ENCODE data around the gene HNRNPUL1. TPM values are rescaled to one million over a fixed set of nuclear protein-coding genes. Genes with fewer than 3 reads are reported as not detected.
"Not testable (repeated sequence)": the region's sequence is repeated elsewhere in the genome, so short reads cannot be mapped to it uniquely, and the experiment has no call there.

HNRNPUL1 gene
- total RNA-seq, 2 donors from 2014 or later, result 88.8 to 109 TPM

DNA sequence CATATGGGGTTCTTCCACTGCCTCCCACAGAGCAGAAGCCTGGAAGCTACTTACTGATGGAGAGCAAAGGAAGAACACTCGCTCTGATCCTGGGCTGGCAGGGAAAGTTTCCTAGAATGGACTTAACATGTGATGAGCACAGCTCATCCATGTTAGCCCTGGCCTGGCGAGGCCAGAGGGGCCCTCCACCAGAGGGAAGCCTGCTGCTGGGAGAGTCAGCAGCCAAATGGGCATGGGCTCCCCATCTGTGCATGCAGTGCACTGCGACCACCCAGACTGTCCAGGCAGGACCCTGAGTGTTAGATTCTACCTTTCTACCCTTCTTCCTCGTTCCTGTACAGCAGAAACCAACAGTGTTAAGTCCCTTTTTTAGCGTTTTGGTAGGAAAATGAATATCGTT, 8.9 kb downstream of the HNRNPUL1 start:
- no peak for DNase-seq (ENCODE audit: low spot score)
- Histone ChIP-seq H3K27ac (no peak overlapping the region), H3K4me3 (no peak overlapping the region), H3K9me3 (no peaks in the 10 kb centered on the region), H3K4me1 (no peaks in the 10 kb centered on the region), H3K36me3 (peaks cover 100% of the 10 kb centered on the region), H3K27me3 (no peaks in the 10 kb centered on the region)
- TF ChIP-seq, protein P1, sequence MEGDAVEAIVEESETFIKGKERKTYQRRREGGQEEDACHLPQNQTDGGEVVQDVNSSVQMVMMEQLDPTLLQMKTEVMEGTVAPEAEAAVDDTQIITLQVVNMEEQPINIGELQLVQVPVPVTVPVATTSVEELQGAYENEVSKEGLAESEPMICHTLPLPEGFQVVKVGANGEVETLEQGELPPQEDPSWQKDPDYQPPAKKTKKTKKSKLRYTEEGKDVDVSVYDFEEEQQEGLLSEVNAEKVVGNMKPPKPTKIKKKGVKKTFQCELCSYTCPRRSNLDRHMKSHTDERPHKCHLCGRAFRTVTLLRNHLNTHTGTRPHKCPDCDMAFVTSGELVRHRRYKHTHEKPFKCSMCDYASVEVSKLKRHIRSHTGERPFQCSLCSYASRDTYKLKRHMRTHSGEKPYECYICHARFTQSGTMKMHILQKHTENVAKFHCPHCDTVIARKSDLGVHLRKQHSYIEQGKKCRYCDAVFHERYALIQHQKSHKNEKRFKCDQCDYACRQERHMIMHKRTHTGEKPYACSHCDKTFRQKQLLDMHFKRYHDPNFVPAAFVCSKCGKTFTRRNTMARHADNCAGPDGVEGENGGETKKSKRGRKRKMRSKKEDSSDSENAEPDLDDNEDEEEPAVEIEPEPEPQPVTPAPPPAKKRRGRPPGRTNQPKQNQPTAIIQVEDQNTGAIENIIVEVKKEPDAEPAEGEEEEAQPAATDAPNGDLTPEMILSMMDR (IDR thresholded peaks at IDR 0.05), result no peak

GRCh38 chr19:41274802-41275201, 10.6 kb downstream of the HNRNPUL1 start:
- no peaks in the 10 kb centered on the region for H3K4me1 ChIP-seq
- H3K27me3 ChIP-seq, result no peaks in the 10 kb centered on the region
- DNase-seq (ENCODE audit: low spot score), result no peak
- no peak overlapping the region for H3K4me3 ChIP-seq
- peaks cover 100% of the 10 kb centered on the region for H3K36me3 ChIP-seq
- H3K9me3 ChIP-seq, result no peaks in the 10 kb centered on the region
- TF ChIP-seq, protein P1 (IDR thresholded peaks at IDR 0.05), result no peak
- no peak overlapping the region for H3K27ac ChIP-seq

DNA sequence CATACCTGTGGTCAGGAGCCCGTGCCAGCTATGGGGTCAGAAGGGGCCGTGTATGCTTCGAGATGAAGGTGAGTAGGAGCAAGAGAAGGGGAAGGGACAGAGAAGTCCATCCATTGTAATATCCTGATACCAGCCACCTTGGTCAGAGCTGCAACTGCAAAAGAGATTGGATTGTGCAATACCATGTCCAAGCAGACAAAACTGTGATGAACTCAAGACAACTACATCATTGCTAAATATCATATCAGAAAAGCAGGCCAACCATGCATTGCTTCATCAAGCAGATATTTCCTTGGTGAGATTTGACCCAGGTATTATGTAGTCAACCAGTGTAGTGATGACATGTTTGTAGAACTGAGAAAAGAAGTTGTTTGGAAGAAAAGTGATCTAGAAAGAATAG, 12.1 kb downstream of the HNRNPUL1 start:
- H3K36me3 ChIP-seq, result peaks cover 100% of the 10 kb centered on the region
- TF ChIP-seq, protein P1 (IDR thresholded peaks at IDR 0.05), result no peak

DNA sequence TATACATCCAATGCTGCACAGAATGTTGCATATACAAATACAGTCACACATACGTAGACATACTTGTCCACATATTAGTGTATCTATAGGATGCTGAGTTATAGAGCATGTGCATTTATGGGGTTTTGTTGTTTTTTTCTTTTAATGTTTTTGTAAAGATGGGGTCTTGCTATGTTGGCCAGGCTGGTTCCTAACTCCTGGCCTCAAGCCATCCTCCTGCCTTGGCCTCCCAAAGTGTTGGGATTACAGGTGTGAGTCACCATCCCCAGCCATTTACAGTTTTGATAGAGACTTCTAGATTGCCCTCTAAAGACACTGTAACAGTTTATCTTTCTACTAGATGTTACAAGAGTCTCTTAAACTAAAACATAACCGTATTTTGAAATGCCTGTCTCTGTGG, 14.3 kb downstream of the HNRNPUL1 start:
- H3K36me3 ChIP-seq, result peaks cover 100% of the 10 kb centered on the region
- no peak overlapping the region for H3K4me3 ChIP-seq
- TF ChIP-seq, protein P1 (IDR thresholded peaks at IDR 0.05), result no peak
- no peaks in the 10 kb centered on the region for H3K27me3 ChIP-seq
- DNase-seq (ENCODE audit: low spot score), result no peak
- no peak overlapping the region for H3K27ac ChIP-seq
- H3K9me3 ChIP-seq, result no peaks in the 10 kb centered on the region
- H3K4me1 ChIP-seq, result no peaks in the 10 kb centered on the region

More for the DNA sequence above, 12.1 kb downstream of the HNRNPUL1 start:
- Histone ChIP-seq H3K27me3 (no peaks in the 10 kb centered on the region), H3K4me1 (no peaks in the 10 kb centered on the region), H3K9me3 (no peaks in the 10 kb centered on the region), H3K27ac (no peak overlapping the region), H3K4me3 (no peak overlapping the region)
- DNase-seq (ENCODE audit: low spot score), result no peak

DNA sequence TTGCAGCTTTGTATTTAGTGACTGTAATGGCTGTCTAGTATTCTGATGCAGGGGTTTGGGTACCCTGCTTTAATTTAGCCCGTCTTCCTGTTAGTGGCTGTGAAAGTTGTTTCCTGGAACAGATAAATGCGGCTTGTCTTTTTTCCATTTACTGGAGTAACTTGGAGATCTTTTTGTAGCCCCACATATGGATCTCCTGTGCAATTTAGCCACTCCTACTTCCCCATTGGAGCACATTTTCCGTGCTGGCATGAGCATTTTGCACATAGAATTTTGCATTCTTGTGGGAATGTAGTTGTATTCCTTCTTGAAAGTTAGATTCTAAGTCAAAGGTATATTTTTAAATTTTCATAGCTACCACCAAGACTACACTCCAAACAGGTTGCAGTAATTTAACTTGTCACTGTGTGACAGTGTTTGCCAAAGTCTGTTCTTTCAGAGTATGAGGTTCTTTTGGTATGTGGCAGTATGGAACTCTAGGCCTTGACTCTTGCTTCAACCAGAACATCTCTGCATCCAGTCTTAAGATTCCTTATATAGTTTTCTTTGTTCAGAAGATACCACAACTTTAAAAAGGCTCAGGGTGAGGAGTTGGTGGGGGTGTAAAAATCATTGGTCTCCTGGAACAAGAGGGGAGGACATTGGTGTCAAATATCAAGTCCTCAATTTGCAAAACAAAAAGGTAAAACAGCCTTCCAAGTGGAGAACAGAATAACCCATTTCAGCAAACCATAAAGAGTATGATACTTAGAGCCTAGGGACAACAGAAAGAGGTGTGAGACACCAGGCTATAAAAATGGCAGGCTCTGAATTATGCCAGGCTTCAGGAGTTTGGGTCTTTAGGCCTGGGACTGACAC, 24.7 kb downstream of the HNRNPUL1 start:
- DNase-seq (ENCODE audit: low spot score), result no peak
- no peak overlapping the region for H3K4me3 ChIP-seq
- TF ChIP-seq, protein P1 (IDR thresholded peaks at IDR 0.05), result no peak
- H3K27ac ChIP-seq, result no peak overlapping the region
- H3K4me1 ChIP-seq, result no peaks in the 10 kb centered on the region
- peaks cover 89% of the 10 kb centered on the region for H3K36me3 ChIP-seq
- H3K9me3 ChIP-seq, result no peaks in the 10 kb centered on the region
- H3K27me3 ChIP-seq, result no peaks in the 10 kb centered on the region

DNA sequence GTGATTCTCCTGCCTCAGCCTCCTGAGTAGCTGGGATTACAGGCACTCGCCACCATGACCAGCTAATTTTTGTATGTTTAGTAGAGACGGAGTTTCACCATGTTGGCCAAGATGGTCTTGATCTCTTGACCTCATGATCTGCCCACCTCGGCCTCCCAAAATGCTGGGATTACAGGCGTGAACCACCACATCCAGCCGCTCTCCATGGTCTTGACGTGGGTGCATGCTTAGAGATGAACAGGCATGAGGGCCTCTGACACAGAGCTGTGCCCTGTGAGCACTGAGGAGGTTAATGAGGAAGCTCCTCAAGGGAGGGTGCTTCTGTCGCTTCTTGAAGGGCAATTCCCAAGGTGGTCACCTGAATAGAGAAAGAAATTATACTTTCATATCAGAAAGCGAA, 25.6 kb downstream of the HNRNPUL1 start:
- H3K27me3 ChIP-seq; H3K4me3 ChIP-seq; DNase-seq (ENCODE audit: low spot score); H3K9me3 ChIP-seq; H3K4me1 ChIP-seq; H3K27ac ChIP-seq: not testable (repeated sequence)
- H3K36me3 ChIP-seq, result peaks cover 89% of the 10 kb centered on the region
